Measurements from ENCODE around the gene PCED1B. TPM values are rescaled to one million over a fixed set of nuclear protein-coding genes. Genes with fewer than 3 reads are reported as not detected.

PCED1B gene
- total RNA-seq, 1 experiment from 2014 or later, result 6.6 TPM

DNA sequence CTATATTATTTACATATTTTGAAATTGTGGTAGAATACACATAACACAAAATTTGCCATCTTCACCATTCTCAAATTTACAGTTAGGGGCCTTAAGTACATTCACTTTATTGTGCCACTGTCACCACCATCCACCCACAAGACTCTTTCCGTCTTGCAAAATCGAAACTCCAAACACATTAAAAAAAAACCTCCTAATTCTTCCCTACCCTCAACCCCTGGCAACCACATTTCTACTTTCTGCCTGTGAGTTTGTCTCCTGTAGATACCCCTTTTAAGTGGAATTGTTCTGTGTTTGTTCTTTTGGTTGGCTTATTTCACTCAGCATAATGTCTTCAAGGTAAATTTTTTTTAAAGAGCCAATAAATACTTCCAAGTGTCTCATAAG, 32.0 kb downstream of the PCED1B start:
- H3K36me3 Mint-ChIP-seq, result no peaks in the 10 kb centered on the region
- ATAC-seq (no peak), DNase-seq (ENCODE audit: low spot score) (no peak)
- H3K9me3 Mint-ChIP-seq, result no peaks in the 10 kb centered on the region
- ChIA-PET POLR2A (no interaction called here), CTCF (no interaction called here)
- peaks cover 4% of the 10 kb centered on the region; the same call in 1 of the 2 replicates for H3K4me1 Mint-ChIP-seq
- H3K27me3 Mint-ChIP-seq (ENCODE audit: low read depth), result no peaks in the 10 kb centered on the region
- H3K27ac Mint-ChIP-seq, result no peak overlapping the region
- H3K4me3 Mint-ChIP-seq, result no peak overlapping the region
- TF ChIP-seq EMX1 (CRISPR knock-in tag; IDR thresholded peaks at IDR 0.05), result no peak
- no peak for TF ChIP-seq ZBTB43 (CRISPR knock-in tag; IDR thresholded peaks at IDR 0.05)
- TF ChIP-seq CDX4 (CRISPR knock-in tag; IDR thresholded peaks at IDR 0.05; ENCODE audit: borderline replicate concordance), result no peak
- TF ChIP-seq USF1 (CRISPR knock-in tag; IDR thresholded peaks at IDR 0.05), result no peak
- no peak for TF ChIP-seq KAT7 (CRISPR knock-in tag; IDR thresholded peaks at IDR 0.05; ENCODE audit: borderline replicate concordance)
- no peak for TF ChIP-seq SMAD3 (CRISPR knock-in tag; IDR thresholded peaks at IDR 0.05; ENCODE audit: borderline replicate concordance)
- no peak for TF ChIP-seq E2F4 (CRISPR knock-in tag; IDR thresholded peaks at IDR 0.05; ENCODE audit: borderline replicate concordance, low read depth)
- TF ChIP-seq CREB1 (CRISPR knock-in tag; IDR thresholded peaks at IDR 0.05), result no peak
- TF ChIP-seq CTCF (IDR thresholded peaks at IDR 0.05), result no peak

GRCh38 chr12:47111854-47112253, 32.4 kb downstream of the PCED1B start:
- H3K9me3 Mint-ChIP-seq, result no peaks in the 10 kb centered on the region
- ATAC-seq (no peak), DNase-seq (ENCODE audit: low spot score) (no peak)
- 0 out of 2 replicates have a peak, but pooled peaks cover under 1% of the 10 kb centered on the region for H3K4me1 Mint-ChIP-seq
- no peak overlapping the region for H3K4me3 Mint-ChIP-seq
- no peaks in the 10 kb centered on the region for H3K36me3 Mint-ChIP-seq
- H3K27ac Mint-ChIP-seq, result no peak overlapping the region
- CTCF ChIA-PET, result no interaction called here
- no peaks in the 10 kb centered on the region for H3K27me3 Mint-ChIP-seq (ENCODE audit: low read depth)
- POLR2A ChIA-PET, result no interaction called here
- TF ChIP-seq, protein P1, sequence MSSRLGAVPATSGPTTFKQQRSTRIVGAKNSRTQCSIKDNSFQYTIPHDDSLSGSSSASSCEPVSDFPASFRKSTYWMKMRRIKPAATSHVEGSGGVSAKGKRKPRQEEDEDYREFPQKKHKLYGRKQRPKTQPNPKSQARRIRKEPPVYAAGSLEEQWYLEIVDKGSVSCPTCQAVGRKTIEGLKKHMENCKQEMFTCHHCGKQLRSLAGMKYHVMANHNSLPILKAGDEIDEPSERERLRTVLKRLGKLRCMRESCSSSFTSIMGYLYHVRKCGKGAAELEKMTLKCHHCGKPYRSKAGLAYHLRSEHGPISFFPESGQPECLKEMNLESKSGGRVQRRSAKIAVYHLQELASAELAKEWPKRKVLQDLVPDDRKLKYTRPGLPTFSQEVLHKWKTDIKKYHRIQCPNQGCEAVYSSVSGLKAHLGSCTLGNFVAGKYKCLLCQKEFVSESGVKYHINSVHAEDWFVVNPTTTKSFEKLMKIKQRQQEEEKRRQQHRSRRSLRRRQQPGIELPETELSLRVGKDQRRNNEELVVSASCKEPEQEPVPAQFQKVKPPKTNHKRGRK (CRISPR knock-in tag; IDR thresholded peaks at IDR 0.05; ENCODE audit: borderline replicate concordance), result no peak
- TF ChIP-seq ZNF423 (CRISPR knock-in tag; IDR thresholded peaks at IDR 0.05) (no peak), GABPB1 (CRISPR knock-in tag; IDR thresholded peaks at IDR 0.05) (no peak), NFE2L1 (CRISPR knock-in tag; IDR thresholded peaks at IDR 0.05) (no peak), STAT6 (CRISPR knock-in tag; conservative IDR thresholded peaks at IDR 0.05; ENCODE audit: low read depth) (no peak), CBFB (CRISPR knock-in tag; IDR thresholded peaks at IDR 0.05; ENCODE audit: low read depth) (no peak), GTF2I (CRISPR knock-in tag; conservative IDR thresholded peaks at IDR 0.05) (no peak), ZBTB43 (CRISPR knock-in tag; IDR thresholded peaks at IDR 0.05) (no peak), IRF1 (CRISPR knock-in tag; IDR thresholded peaks at IDR 0.05) (no peak), ETV6 (CRISPR knock-in tag; IDR thresholded peaks at IDR 0.05) (no peak), NFYB (CRISPR knock-in tag; conservative IDR thresholded peaks at IDR 0.05; ENCODE audit: low read depth) (no peak), ZSCAN18 (CRISPR knock-in tag; IDR thresholded peaks at IDR 0.05) (no peak), FOXP1 (CRISPR knock-in tag; IDR thresholded peaks at IDR 0.05; ENCODE audit: borderline replicate concordance) (no peak), ZNF121 (CRISPR knock-in tag; IDR thresholded peaks at IDR 0.05) (no peak)

Data from WTC11 (cell line).